Activated T-helper 17 cell treated with anti-CD3 and anti-CD28 coated beads, Interleukin-2, amount 50 U/mL, for 72 hours (primary cell): ENCODE results near the gene SMARCAL1. TPM values are rescaled to one million over a fixed set of nuclear protein-coding genes. Genes with fewer than 3 reads are reported as not detected.

Experiments used
- ATAC-seq: fragments of 150-1000 bp; cut with Tn5 transposase; replicated peaks from 2 replicates; pipeline ENCODE4 v1.10.0; 2021; ENCODE audit warnings: mild to moderate bottlenecking, moderate library complexity
- H3K27ac Mint-ChIP-seq: one replicate; pipeline ENCODE4 v1.8.0; 2022; ENCODE audit warnings: mixed read lengths
- H3K27me3 Mint-ChIP-seq: one replicate; pipeline ENCODE4 v1.8.0; 2022; ENCODE audit warnings: mixed read lengths
- H3K36me3 Mint-ChIP-seq: one replicate; pipeline ENCODE4 v1.8.0; 2022; ENCODE audit warnings: low read depth, mild to moderate bottlenecking, mixed read lengths
- H3K4me1 Mint-ChIP-seq: one replicate; pipeline ENCODE4 v1.8.0; 2022; ENCODE audit warnings: mixed read lengths
- H3K4me3 Mint-ChIP-seq: one replicate; pipeline ENCODE4 v1.8.0; 2022; ENCODE audit warnings: mild to moderate bottlenecking, mixed read lengths
- H3K9me3 Mint-ChIP-seq: one replicate; pipeline ENCODE4 v1.8.0; 2022; ENCODE audit warnings: mixed read lengths
- total RNA-seq, 2 donors: library from RNA; stranded (reverse); gene quantifications; one replicate each; pipeline ENCODE4 v1.2.3, GENCODE V29; 2022

The SMARCAL1 gene
- total RNA-seq, 2 donors from 2014 or later: 26.1 to 27.3 TPM

DNA sequence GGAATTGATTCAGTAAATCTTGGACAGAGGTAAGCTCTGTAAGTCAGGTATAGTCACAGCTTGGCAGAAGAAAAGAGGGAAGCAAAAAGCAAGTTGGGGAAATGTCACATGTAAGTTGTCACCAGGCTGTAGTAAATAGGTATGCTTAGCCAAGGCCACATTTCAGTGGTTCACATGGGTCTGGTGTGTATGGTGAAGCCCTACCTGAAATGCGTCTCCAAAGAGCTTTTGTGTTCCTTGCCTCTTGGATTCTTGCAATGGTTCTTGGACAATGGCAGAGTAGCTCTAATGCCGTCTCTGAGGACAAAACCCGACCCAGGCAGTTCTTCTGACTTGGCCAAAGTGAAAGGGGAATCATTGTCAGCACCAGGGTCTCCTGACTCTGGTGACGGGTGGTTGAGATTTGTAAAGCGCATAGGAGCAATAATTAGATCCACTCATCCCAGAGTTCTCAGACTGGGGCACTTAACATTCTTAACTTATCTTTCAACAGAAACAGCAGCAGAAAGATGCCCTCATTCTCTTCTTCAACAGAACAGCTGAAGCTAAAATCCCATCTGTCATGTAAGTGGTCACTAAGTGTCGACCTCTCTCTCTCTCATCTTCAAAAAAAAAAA is 51.9 kb downstream of the SMARCAL1 start:
- Mint-ChIP-seq H3K27ac (peak overlapping the region; percentile 25), H3K27me3 (no peaks in the 10 kb centered on the region), H3K36me3 (peaks cover 46% of the 10 kb centered on the region), H3K9me3 (no peaks in the 10 kb centered on the region), H3K4me1 (no peaks in the 10 kb centered on the region), H3K4me3 (no peak overlapping the region)
- no peak for ATAC-seq

DNA sequence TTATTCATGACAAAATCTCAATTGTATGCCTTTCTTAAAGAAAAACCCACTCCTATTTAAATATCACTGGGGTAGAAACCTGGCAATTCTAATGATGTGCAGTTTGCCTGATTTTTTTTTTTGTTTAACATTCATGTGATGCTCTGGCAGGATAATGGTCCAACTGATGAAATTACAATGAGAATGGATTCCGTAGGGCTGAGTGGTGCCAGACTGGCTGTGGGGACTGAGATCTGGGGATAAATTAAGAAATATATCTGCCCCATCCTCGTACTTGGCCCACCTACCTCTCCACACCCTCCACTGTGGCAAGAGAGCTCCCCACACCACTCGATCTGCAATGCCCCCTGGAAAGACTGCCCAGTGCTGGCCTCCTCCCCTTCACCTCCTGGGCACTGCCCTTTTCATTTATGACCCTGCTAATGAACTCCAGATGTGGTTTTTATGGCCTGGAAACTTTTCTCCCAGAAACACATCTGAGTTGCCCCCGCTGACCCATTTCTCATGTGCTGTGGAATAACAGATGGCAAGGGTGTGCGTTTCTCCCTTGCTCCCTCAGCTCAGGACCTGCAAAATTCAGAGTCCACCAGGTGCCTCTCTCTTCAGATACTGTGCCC is 53.4 kb downstream of the SMARCAL1 start:
- Mint-ChIP-seq H3K9me3 (no peaks in the 10 kb centered on the region), H3K36me3 (peaks cover 59% of the 10 kb centered on the region), H3K27me3 (no peaks in the 10 kb centered on the region), H3K27ac (peak overlapping the region; percentile 48), H3K4me1 (no peaks in the 10 kb centered on the region), H3K4me3 (no peak overlapping the region)
- ATAC-seq: no peak

DNA sequence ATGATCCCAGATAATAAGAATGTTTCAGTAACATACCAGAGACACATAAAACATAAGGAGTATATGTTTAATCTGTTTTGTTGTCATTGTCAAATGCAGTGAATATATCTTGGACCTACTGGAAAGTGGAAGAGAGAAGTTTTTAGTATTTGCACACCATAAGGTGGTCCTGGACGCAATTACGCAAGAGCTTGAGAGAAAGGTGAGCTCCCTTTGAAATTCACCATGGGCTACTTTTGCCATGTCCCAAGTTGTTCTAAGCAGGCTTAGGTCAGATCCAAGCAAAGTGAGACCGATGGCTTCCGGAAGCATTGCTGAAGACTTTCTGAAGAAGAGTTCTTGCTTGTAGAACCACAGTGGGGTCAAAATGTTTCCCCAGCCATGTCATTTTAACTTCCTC is 55.6 kb downstream of the SMARCAL1 start:
- H3K4me3 Mint-ChIP-seq: no peak overlapping the region
- no peaks in the 10 kb centered on the region for H3K9me3 Mint-ChIP-seq
- H3K27ac Mint-ChIP-seq: no peak overlapping the region
- peaks cover 71% of the 10 kb centered on the region for H3K36me3 Mint-ChIP-seq
- H3K27me3 Mint-ChIP-seq: no peaks in the 10 kb centered on the region
- no peaks in the 10 kb centered on the region for H3K4me1 Mint-ChIP-seq
- no peak for ATAC-seq

DNA sequence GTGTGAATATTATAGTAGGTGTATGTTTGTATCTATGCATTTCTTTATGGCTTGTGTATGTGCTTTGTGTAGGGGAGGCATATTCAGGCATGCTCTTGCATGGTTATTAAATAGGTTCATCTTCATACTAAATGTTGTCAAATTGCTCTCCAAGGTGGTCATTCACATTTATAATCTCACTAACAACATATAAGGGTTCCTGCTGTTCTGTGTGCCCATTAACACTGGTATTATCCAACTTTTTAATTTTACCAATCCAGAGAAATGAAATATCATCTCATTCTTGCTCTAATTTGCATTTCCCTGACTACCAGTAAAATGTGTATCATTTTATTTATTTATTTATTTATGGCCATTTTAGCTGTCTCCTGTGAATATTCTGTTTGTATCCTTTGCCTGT is 57.4 kb downstream of the SMARCAL1 start:
- Mint-ChIP-seq H3K4me1 (no peaks in the 10 kb centered on the region), H3K36me3 (peaks cover 64% of the 10 kb centered on the region), H3K27me3 (no peaks in the 10 kb centered on the region), H3K27ac (no peak overlapping the region), H3K9me3 (no peaks in the 10 kb centered on the region), H3K4me3 (no peak overlapping the region)
- ATAC-seq: no peak

DNA sequence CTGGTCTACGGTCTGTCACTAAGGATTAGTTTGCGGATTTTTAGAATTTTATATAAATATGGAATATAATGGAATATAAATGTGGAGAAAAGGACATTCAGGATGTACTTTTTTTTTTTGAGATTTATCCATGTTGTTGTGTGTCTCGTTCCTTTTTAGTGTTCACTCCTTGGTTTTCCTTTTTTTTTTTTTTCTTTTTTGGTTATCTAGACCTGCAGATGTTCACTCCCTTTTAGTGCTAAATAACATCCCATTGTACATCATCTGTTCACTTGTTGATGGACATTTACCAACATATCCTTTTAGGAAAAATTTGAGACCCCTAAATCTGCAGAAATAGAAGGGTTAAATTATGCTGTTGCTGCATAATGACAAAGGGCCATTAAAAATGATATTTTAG is 60.9 kb downstream of the SMARCAL1 start:
- Mint-ChIP-seq H3K27me3 (no peaks in the 10 kb centered on the region), H3K4me3 (no peak overlapping the region), H3K36me3 (peaks cover 57% of the 10 kb centered on the region), H3K27ac (no peak overlapping the region), H3K4me1 (no peaks in the 10 kb centered on the region), H3K9me3 (no peaks in the 10 kb centered on the region)
- no peak for ATAC-seq

DNA sequence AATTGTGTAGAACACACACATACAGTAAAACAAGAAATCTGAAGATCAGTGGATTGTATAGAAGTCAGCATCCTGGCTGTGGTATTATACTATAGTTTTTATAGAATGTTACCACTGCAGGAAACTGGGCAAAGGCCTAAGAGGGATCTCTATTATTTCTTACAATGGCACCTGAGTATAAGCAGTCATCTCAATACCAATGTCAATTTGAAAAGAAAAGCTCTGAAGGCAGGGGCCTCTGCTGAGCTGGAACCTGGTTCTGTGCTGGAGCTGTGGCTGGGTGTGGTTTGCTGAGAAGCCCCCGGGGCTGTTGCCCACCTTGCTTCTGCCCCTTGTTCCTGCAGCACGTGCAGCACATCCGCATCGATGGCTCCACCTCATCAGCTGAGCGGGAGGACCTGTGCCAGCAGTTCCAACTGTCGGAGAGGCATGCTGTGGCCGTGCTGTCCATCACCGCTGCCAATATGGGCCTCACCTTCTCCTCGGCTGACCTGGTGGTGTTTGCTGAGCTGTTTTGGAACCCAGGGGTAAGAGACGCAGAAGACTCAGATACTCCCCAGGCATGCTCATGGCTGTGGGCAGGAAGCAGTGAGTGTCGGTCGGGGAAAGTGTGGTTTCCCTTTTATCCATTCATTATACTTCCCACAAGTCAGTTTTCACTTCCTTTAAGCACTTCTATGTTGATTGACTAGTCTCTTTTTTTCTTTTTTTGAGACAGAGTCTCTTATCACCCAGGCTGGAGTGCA is 62.8 kb downstream of the SMARCAL1 start:
- peak overlapping the region; percentile 28 for H3K4me3 Mint-ChIP-seq
- ATAC-seq: peak; percentile 87
- peaks cover 60% of the 10 kb centered on the region for H3K36me3 Mint-ChIP-seq
- H3K9me3 Mint-ChIP-seq: no peaks in the 10 kb centered on the region
- peak overlapping the region; percentile 52 for H3K27ac Mint-ChIP-seq
- H3K4me1 Mint-ChIP-seq: no peaks in the 10 kb centered on the region
- no peaks in the 10 kb centered on the region for H3K27me3 Mint-ChIP-seq

DNA sequence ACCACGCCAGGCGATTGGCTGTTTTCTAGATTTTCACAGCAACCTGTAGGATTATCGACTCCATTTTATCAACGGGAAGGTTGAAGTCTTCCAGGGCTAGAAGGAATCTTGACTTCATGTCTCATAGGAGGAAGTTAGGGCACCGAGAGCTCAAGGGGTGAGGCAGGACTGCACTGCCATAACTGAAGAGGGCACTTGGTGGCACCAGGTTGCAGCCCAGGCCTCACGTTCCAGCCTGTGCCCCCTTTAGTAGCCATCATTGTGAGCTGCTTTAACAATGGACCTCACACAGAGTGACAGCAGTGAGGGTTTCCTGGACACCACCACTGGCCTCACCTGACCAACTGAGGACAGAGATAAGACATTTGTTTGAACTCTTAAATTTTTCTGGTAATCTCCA is 63.5 kb downstream of the SMARCAL1 start:
- Mint-ChIP-seq H3K36me3 (peaks cover 60% of the 10 kb centered on the region), H3K4me3 (peak overlapping the region; percentile 28), H3K27ac (peak overlapping the region; percentile 52), H3K9me3 (no peaks in the 10 kb centered on the region), H3K27me3 (no peaks in the 10 kb centered on the region), H3K4me1 (no peaks in the 10 kb centered on the region)
- ATAC-seq: no peak

DNA sequence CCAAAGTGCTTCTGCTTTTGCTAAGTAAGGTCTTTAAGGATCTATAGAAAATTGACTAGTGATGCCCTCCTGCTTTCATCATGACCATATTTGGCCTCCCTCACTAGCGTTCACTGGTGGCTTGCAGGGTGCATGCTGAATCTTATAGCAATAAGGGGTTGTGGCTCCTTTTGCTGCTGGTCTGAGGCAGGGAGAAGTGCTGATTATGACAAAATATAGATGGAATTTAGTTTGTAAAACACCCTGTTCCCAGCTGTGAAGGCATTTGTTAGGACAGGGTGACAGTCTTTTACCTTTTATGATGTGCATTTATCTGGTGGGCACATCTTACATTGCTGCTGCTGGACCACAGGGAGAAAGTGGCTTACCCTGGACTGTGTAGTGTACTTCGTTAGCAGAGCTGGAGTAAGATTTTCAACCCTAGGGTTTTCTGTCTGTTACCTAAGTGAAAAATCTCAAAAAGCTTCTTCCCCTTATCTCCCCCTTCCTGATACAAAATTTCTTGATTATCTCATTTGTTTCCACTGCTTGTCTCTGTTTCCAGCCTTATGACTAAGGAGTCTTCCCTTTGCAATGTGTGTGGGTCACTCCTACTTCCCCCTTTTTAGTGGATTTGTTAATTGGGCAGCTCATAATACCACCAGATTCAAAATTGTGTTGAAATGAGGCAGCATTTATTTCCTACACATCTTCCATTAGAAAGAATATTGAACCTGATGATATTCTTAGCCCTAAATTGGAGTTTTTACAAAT is 65.2 kb downstream of the SMARCAL1 start:
- H3K27ac Mint-ChIP-seq: no peak overlapping the region

DNA sequence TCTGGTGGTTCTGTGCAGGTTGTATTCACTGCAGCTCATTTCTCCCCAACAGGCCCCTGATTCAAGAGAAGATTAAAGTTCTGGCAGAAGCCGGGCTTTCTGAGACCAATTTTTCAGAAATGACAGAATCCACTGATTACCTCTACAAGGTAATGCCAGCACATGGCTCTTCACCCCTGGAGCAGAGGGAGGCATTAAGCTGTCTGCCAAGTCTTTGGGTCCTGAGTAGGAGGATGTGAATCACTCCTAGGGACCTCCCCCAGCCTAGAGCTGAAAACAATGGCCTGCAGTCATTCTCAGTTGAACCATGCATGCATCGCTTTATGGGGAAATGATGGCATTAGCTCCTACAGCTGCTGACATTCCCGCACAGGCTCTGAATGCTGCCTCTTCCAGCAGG is 65.9 kb downstream of the SMARCAL1 start:
- no peaks in the 10 kb centered on the region for H3K4me1 Mint-ChIP-seq
- H3K4me3 Mint-ChIP-seq: no peak overlapping the region
- no peak overlapping the region for H3K27ac Mint-ChIP-seq
- no peaks in the 10 kb centered on the region for H3K27me3 Mint-ChIP-seq
- H3K36me3 Mint-ChIP-seq: peaks cover 70% of the 10 kb centered on the region
- H3K9me3 Mint-ChIP-seq: no peaks in the 10 kb centered on the region
- ATAC-seq: peak; percentile 84

More for the DNA sequence above, 65.2 kb downstream of the SMARCAL1 start:
- Mint-ChIP-seq H3K36me3 (peaks cover 63% of the 10 kb centered on the region), H3K4me3 (no peak overlapping the region), H3K27me3 (no peaks in the 10 kb centered on the region), H3K9me3 (no peaks in the 10 kb centered on the region), H3K4me1 (no peaks in the 10 kb centered on the region)
- ATAC-seq: no peak

DNA sequence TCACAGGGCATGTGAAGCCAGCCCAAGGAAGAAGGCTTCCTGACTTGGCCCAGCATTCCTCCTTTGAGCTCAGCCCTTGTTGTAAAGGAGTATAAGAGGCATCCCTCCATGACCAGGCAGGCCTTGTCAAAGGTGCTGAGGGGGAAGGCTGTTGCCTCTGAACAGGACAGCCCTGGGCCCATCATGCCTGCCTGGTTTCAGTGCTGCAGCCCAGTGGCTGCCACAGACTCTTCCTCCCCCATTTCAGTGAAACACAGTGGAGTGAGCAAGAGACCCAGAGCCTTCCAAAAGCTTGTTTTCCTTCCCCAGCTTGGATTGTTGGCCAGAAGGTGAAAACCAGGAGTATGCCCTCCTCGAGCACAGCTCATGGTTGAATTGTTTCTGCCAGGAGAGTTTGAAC is 66.5 kb downstream of the SMARCAL1 start:
- Mint-ChIP-seq H3K9me3 (no peaks in the 10 kb centered on the region), H3K27me3 (no peaks in the 10 kb centered on the region), H3K4me3 (no peak overlapping the region), H3K36me3 (peaks cover 74% of the 10 kb centered on the region), H3K4me1 (no peaks in the 10 kb centered on the region), H3K27ac (no peak overlapping the region)
- no peak for ATAC-seq

DNA sequence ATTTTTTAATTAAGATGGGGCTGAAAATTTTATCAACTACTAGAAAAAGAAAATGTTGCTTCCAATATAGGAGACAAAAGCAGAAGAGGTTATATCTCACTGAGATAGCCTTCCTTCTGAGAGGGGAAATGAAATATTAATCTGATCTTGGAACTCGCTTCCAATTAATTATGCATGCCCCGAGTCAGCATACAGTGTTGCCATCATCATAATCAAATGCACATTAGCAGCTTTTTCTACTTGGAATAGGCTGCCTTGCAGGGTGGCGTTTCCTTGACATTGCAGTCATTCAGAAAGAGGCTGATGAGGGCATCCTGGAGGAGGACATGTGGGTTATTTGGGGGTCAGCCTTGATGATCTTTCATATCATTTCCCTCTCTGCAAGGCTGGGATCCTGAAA is 67.9 kb downstream of the SMARCAL1 start:
- Mint-ChIP-seq H3K36me3 (peaks cover 72% of the 10 kb centered on the region), H3K27me3 (no peaks in the 10 kb centered on the region), H3K27ac (no peak overlapping the region), H3K4me3 (no peak overlapping the region), H3K4me1 (no peaks in the 10 kb centered on the region), H3K9me3 (no peaks in the 10 kb centered on the region)
- ATAC-seq: no peak

DNA sequence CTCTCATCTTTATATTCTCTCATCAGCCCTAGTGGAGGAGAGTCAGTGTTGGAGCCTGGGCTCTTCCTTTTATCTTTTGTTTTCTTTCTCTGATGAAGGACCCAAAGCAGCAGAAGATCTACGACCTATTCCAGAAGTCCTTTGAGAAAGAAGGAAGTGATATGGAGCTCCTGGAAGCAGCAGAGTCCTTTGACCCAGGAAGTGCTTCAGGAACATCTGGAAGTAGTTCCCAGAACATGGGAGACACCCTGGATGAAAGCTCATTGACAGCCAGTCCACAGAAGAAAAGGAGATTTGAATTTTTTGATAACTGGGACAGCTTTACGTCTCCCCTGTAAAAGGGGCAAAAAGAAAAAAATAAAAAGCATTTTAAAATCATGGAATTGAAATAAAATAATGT is 70.4 kb downstream of the SMARCAL1 start:
- H3K9me3 Mint-ChIP-seq: no peaks in the 10 kb centered on the region
- H3K4me1 Mint-ChIP-seq: no peaks in the 10 kb centered on the region
- no peaks in the 10 kb centered on the region for H3K27me3 Mint-ChIP-seq
- peaks cover 54% of the 10 kb centered on the region for H3K36me3 Mint-ChIP-seq
- H3K27ac Mint-ChIP-seq: no peak overlapping the region
- no peak overlapping the region for H3K4me3 Mint-ChIP-seq
- no peak for ATAC-seq

DNA sequence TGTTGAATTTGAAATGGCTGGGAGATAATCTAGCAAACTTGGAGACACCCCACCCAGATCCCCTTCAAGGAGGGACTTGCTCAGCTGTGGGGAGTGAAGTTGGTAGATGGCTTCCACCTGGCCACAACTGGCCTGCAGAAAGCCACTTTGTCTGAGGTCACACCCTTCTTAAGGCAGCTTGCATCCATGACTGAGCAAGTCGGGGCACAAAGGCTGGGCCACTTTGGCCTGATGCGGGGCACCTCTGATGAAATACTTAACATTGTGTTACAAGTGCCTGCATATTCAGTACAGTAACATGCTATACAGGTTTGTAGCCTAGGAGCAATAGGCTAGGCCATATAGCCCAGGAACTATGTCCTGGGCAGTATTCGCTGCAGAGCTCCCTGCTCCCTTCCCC is 73.0 kb downstream of the SMARCAL1 start:
- ATAC-seq: no peak
- Mint-ChIP-seq H3K36me3 (peaks cover 30% of the 10 kb centered on the region), H3K4me3 (no peak overlapping the region), H3K27ac (no peak overlapping the region), H3K27me3 (no peaks in the 10 kb centered on the region), H3K4me1 (no peaks in the 10 kb centered on the region), H3K9me3 (no peaks in the 10 kb centered on the region)

DNA sequence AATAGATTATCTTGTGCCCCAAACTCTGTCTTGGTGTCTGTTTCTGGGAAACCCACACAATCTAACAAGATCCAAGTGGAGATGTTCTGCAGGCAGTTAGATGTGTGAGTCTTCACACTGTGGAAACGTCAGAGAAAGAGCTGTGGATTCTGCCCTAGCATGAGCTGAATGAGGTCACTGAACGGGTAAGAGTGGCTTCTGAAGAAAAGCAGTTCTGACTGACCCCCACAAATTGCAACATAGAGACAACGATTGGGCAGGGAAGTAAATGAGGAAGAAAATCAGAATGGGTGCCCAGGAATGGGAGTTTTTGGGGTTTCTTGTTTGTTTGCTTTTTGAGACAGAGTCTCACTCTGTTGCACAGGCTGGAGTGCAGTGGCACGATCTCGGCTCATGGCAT is 73.5 kb downstream of the SMARCAL1 start:
- Mint-ChIP-seq H3K4me1 (no peaks in the 10 kb centered on the region), H3K36me3 (peaks cover 25% of the 10 kb centered on the region), H3K4me3 (no peak overlapping the region), H3K9me3 (no peaks in the 10 kb centered on the region), H3K27me3 (no peaks in the 10 kb centered on the region), H3K27ac (no peak overlapping the region)
- ATAC-seq: no peak
